Glutamatergic neuron (in vitro differentiated cells): ENCODE measurements around the gene CFAP92. TPM values are rescaled to one million over a fixed set of nuclear protein-coding genes. Genes with fewer than 3 reads are reported as not detected.
A peak's percentile ranks its signal among the peaks of the same experiment; 100 is the strongest.

Experiments used
- DNase-seq: peaks from one replicate; pipeline ENCODE4 v3.0.0; 2022
- H3K27ac Mint-ChIP-seq: one replicate; pipeline ENCODE4 v1.8.0; 2020; ENCODE audit warnings: mild to moderate bottlenecking, mixed read lengths, inconsistent platforms; ENCODE audit not compliant: unreplicated experiment
- H3K27me3 Mint-ChIP-seq: one replicate; pipeline ENCODE4 v1.8.0; 2020; ENCODE audit warnings: mild to moderate bottlenecking, moderate library complexity, mixed read lengths, inconsistent platforms; ENCODE audit not compliant: unreplicated experiment
- H3K36me3 Mint-ChIP-seq: one replicate; pipeline ENCODE4 v1.8.0; 2020; ENCODE audit warnings: mild to moderate bottlenecking, mixed read lengths, inconsistent platforms; ENCODE audit not compliant: unreplicated experiment
- H3K4me1 Mint-ChIP-seq: one replicate; pipeline ENCODE4 v1.8.0; 2020; ENCODE audit warnings: mild to moderate bottlenecking, low read depth, mixed read lengths, inconsistent platforms; ENCODE audit not compliant: unreplicated experiment
- H3K4me3 Mint-ChIP-seq: one replicate; pipeline ENCODE4 v1.8.0; 2020; ENCODE audit warnings: mild to moderate bottlenecking, mixed read lengths, inconsistent platforms; ENCODE audit not compliant: unreplicated experiment
- H3K9me3 Mint-ChIP-seq: one replicate; pipeline ENCODE4 v1.8.0; 2020; ENCODE audit warnings: mild to moderate bottlenecking, moderate library complexity, mixed read lengths, inconsistent platforms; ENCODE audit not compliant: unreplicated experiment
- CTCF ChIP-seq: fragments of 200-600 bp; sonication (generic); IDR thresholded peaks from one replicate; pipeline ENCODE4 v1.5.0; 2021; ENCODE audit not compliant: partially characterized antibody, unreplicated experiment
- total RNA-seq: library from RNA; stranded (reverse); fragmentation: NEBNext Ultra II Directional; extraction: Animal tissue kit (Norgen Biotek cat#: 25700); gene quantifications from one replicate; pipeline ENCODE4 v1.2.1, GENCODE V29; 2021; ENCODE audit not compliant: unreplicated experiment

The CFAP92 gene
- total RNA-seq, 1 donor from 2014 or later, result 0.15 TPM

DNA sequence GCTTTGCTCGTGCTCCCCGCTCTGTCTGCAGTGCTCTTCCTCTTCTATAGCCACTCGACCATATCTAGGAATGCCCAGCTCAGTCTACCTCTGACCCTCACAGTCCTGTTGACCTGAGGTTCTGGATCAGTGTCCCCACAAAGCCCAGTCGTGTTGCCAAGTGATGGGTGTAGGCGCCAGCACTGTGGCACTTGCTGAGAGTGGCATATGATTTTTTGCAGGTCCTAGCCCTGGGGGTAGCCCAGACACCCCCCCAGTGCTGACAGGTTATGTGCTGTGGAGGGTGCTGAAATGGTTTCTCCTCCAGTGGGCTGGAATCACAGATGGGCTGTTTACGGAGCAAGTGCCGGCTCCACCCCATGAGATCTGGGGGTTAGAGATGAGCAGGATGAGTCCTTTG lies 82.0 kb downstream of the CFAP92 start:
- TF ChIP-seq CTCF, result no peak
- H3K27me3 Mint-ChIP-seq, result peaks cover 2% of the 10 kb centered on the region
- no peak overlapping the region for H3K27ac Mint-ChIP-seq
- H3K4me3 Mint-ChIP-seq, result no peak overlapping the region
- H3K36me3 Mint-ChIP-seq, result peaks cover 7% of the 10 kb centered on the region
- H3K9me3 Mint-ChIP-seq, result no peaks in the 10 kb centered on the region
- DNase-seq, result no peak
- no peaks in the 10 kb centered on the region for H3K4me1 Mint-ChIP-seq

DNA sequence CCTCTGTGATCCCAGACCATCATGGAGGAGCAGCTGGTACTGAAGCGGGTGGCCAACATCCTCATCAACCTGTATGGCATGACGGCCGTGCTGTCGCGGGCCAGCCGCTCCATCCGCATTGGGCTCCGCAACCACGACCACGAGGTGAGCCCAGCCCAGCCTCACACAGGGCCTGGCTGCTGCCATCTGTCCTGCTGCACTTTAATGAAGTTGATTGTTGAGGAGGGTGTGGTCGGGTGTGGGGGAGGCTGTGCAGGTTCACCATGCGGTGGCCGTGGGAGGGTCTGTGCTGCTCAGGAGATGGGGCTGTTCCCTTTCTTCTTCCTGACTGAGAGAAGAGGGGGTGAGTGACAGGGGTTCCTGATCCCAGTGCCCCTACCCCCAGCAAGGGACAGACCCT lies 83.9 kb downstream of the CFAP92 start:
- no peak for DNase-seq
- no peak overlapping the region for H3K4me3 Mint-ChIP-seq
- H3K27me3 Mint-ChIP-seq, result peaks cover 8% of the 10 kb centered on the region
- peaks cover 8% of the 10 kb centered on the region for H3K4me1 Mint-ChIP-seq
- no peak overlapping the region for H3K27ac Mint-ChIP-seq
- TF ChIP-seq CTCF, result no peak
- H3K36me3 Mint-ChIP-seq, result peaks cover 11% of the 10 kb centered on the region
- H3K9me3 Mint-ChIP-seq, result peaks cover 3% of the 10 kb centered on the region

DNA sequence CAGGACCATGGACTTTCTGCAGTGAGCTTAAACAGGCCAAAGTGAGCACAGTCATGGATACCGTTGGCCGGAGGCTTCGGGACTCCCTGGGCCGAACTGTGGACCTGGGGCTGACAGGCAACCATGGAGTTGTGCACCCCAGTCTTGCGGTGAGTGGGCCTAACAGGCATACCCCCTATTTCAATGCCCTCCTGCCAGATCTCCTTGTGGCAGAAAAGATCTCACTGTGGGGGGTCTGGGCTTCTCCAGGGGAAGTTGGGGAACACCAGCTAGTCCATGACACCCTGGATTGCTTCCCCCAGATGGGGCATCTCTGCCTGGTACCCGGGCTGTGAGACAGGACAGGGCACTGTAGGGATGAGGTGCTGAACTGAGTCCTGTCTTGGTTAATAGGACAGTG lies 84.9 kb downstream of the CFAP92 start:
- H3K9me3 Mint-ChIP-seq, result peaks cover 5% of the 10 kb centered on the region
- H3K27ac Mint-ChIP-seq, result no peak overlapping the region
- peaks cover 11% of the 10 kb centered on the region for H3K36me3 Mint-ChIP-seq
- H3K4me3 Mint-ChIP-seq, result no peak overlapping the region
- TF ChIP-seq CTCF, result no peak
- DNase-seq, result no peak
- peaks cover 13% of the 10 kb centered on the region for H3K27me3 Mint-ChIP-seq
- H3K4me1 Mint-ChIP-seq, result peaks cover 8% of the 10 kb centered on the region

DNA sequence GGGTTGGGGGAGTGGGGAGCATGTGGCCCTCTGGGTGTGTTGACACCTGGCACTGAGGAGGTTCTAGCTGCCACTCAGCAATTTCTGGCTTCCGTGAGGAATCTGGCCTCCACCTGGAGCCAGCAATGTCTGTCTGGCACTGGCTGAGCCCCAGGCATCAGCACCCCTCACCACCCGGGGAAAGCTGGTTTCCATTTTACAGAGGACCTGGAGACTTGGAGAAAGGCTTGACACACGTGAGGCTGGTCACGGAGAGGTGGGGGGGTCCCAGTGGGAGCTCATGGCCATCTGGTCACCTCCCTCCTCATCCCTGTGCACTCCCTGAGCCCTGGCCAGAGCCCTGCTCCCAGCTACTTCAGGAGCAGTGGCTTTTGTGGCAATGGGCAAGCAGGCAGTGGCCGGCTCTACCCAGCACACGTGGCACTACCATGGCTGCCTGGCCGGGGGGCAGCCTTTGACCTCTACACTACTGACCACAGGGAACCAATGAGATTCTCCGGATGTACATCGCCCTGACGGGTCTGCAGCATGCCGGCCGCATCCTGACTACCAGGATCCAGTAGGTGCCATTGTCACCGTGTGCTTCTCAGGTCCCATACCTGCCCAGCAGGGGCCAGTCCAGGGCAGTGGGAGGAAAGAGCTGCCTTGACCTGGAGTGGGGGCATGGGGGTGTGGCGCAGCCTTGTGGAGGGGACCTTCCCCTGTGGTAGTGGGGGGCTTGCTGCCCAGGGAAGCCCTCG lies 86.0 kb downstream of the CFAP92 start:
- H3K4me3 Mint-ChIP-seq, result no peak overlapping the region
- peaks cover 8% of the 10 kb centered on the region for H3K4me1 Mint-ChIP-seq
- peaks cover 11% of the 10 kb centered on the region for H3K36me3 Mint-ChIP-seq
- no peak for TF ChIP-seq CTCF
- no peak overlapping the region for H3K27ac Mint-ChIP-seq
- peaks cover 13% of the 10 kb centered on the region for H3K27me3 Mint-ChIP-seq
- H3K9me3 Mint-ChIP-seq, result peaks cover 6% of the 10 kb centered on the region
- no peak for DNase-seq

- peaks cover 13% of the 10 kb centered on the region for H3K27me3 Mint-ChIP-seq
- peak overlapping the region; percentile 70 for H3K27ac Mint-ChIP-seq
- H3K36me3 Mint-ChIP-seq, result peaks cover 4% of the 10 kb centered on the region
- no peak overlapping the region for H3K4me3 Mint-ChIP-seq
- H3K9me3 Mint-ChIP-seq, result peaks cover 6% of the 10 kb centered on the region
- TF ChIP-seq CTCF, result no peak
- peaks cover 8% of the 10 kb centered on the region for H3K4me1 Mint-ChIP-seq
- DNase-seq, result no peak
Measured at GRCh38 chr3:128906804-128907525, 86.9 kb downstream of the CFAP92 start.
